Spleen (tissue), 7 donors: ENCODE measurements around the gene ZNF648.

Experiments used
- POLR2A ChIP-seq, 3 donors: fragments of 450-650 bp; IDR thresholded peaks; one replicate each; pipeline ENCODE4 v1.5.1; 2017; ENCODE audit warnings: antibody characterized with exemption in 3 of 3, mild to moderate bottlenecking in 1 of 3
- POLR2AphosphoS5 ChIP-seq, 3 donors: sonication (generic); formaldehyde crosslinking; IDR thresholded peaks; one replicate each; pipeline ENCODE4 v1.5.1; 2017; ENCODE audit warnings: antibody characterized with exemption in 3 of 3
- TF ChIP-seq, protein P1 (sequence below), 11 experiments: fragments of 200-600 bp in 7 of 11; fragments of 450-650 bp in 4 of 11; sonication (generic) in 4 of 11; IDR thresholded peaks in 8 of 11; conservative IDR thresholded peaks in 3 of 11; 1 replicate in 7 of 11; 2 replicates in 4 of 11; pipeline versions ENCODE4 v1.4.0 to v1.8.0; 2016 to 2021; ENCODE audit warnings: antibody characterized with exemption in 11 of 11, inconsistent platforms in 4 of 11, mild to moderate bottlenecking in 1 of 11
- donor health status: DM: no; HTN: no; CAD: no; lungs with moderate emphysema.
- donor health status: DM: no; HTN: no; CAD: no.
- donor health status: DM: no; HTN: no; CAD: no.

DNA sequence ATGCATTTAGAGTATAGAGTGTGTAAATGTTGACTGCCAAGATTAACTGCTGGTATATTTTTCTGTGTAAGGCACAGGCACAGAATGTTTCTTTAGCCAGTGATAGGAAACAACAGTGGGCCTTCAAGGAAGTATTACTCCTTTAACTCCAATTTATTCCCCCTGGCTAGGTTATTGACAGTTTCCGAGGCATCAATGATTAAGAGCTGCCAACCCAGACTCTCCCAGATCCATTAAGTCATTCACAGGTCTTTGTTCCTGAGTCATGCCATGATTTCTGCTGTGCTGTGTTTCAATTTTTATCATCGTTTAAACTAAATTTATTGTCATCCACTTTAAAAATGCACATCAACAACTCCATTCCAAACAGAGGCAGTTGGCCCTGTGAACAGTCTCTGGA lies 9.2 kb downstream of the ZNF648 start:
- TF ChIP-seq, protein P1, sequence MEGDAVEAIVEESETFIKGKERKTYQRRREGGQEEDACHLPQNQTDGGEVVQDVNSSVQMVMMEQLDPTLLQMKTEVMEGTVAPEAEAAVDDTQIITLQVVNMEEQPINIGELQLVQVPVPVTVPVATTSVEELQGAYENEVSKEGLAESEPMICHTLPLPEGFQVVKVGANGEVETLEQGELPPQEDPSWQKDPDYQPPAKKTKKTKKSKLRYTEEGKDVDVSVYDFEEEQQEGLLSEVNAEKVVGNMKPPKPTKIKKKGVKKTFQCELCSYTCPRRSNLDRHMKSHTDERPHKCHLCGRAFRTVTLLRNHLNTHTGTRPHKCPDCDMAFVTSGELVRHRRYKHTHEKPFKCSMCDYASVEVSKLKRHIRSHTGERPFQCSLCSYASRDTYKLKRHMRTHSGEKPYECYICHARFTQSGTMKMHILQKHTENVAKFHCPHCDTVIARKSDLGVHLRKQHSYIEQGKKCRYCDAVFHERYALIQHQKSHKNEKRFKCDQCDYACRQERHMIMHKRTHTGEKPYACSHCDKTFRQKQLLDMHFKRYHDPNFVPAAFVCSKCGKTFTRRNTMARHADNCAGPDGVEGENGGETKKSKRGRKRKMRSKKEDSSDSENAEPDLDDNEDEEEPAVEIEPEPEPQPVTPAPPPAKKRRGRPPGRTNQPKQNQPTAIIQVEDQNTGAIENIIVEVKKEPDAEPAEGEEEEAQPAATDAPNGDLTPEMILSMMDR (IDR thresholded peaks at IDR 0.05 in 8 of 11, conservative IDR thresholded peaks at IDR 0.05 in 3 of 11): no peak
- no peak for TF ChIP-seq POLR2A (IDR thresholded peaks at IDR 0.05)
- TF ChIP-seq POLR2AphosphoS5 (IDR thresholded peaks at IDR 0.05): no peak
